Activated CD4-positive, alpha-beta T cell treated with anti-CD3 and anti-CD28 coated beads for 1 hour (primary cell): Measurements from ENCODE around the gene ARID5A.
"Not testable (repeated sequence)": the region's sequence is repeated elsewhere in the genome, so short reads cannot be mapped to it uniquely, and the experiment has no call there.

Experiments used
- DNase-seq: peaks from one replicate; pipeline ENCODE4 v3.0.0-alpha.2; 2020

The ARID5A gene

GRCh38 chr2:96536445-96537065 is at the start of gene ARID5A:
Gene ARID5A (plus strand): TSS chr2:96536752. CDS start chr2:96536827, 75 bp downstream.
- peak; percentile 87 for DNase-seq

GRCh38 chr2:96489261-96489660 is 47.3 kb upstream of the ARID5A start:
- DNase-seq = no peak

- DNase-seq = no peak
Observed at GRCh38 chr2:96489663-96490062, 46.9 kb upstream of the ARID5A start.

- DNase-seq = no peak
Observed at GRCh38 chr2:96491860-96492497, 44.6 kb upstream of the ARID5A start.

- no peak for DNase-seq
Observed at GRCh38 chr2:96493072-96493471, 43.5 kb upstream of the ARID5A start.

- no peak for DNase-seq
Observed at GRCh38 chr2:96494188-96494587, 42.4 kb upstream of the ARID5A start.

GRCh38 chr2:96495982-96496629 is 40.4 kb upstream of the ARID5A start:
- DNase-seq = no peak

GRCh38 chr2:96498021-96498431 is 38.5 kb upstream of the ARID5A start:
- DNase-seq = no peak

- not testable (repeated sequence) for DNase-seq
Observed at GRCh38 chr2:96498611-96499010, 37.9 kb upstream of the ARID5A start.

- DNase-seq = no peak
Observed at GRCh38 chr2:96499061-96499960, 37.2 kb upstream of the ARID5A start.

GRCh38 chr2:96500385-96501066 is 36.0 kb upstream of the ARID5A start:
- DNase-seq = no peak

GRCh38 chr2:96501471-96501874 is 35.1 kb upstream of the ARID5A start:
- no peak for DNase-seq

GRCh38 chr2:96501886-96502810 is 34.4 kb upstream of the ARID5A start:
- DNase-seq = no peak

GRCh38 chr2:96502891-96503636 is 33.5 kb upstream of the ARID5A start:
- DNase-seq = no peak

GRCh38 chr2:96503637-96504243 is 32.8 kb upstream of the ARID5A start:
- no peak for DNase-seq

- DNase-seq = no peak
Observed at GRCh38 chr2:96505231-96505889, 31.2 kb upstream of the ARID5A start, which contains the start of gene NEURL3. Gene NEURL3 (minus strand): TSS chr2:96505357. CDS start chr2:96505286, 71 bp downstream.

GRCh38 chr2:96506016-96506906 is 30.3 kb upstream of the ARID5A start:
- DNase-seq = no peak

- DNase-seq = no peak
Observed at GRCh38 chr2:96506907-96507240, 29.7 kb upstream of the ARID5A start.
